Left ventricle myocardium inferior (tissue), 1 donor: ENCODE results near the gene PRKG1. TPM values are rescaled to one million over a fixed set of nuclear protein-coding genes. Genes with fewer than 3 reads are reported as not detected.

Experiments
- DNase-seq: peaks from one replicate; pipeline ENCODE4 v3.0.0-alpha.2; 2020
- H3K27ac ChIP-seq: fragments of 200-600 bp; replicated peaks from 2 replicates; pipeline ENCODE4 v1.8.0; 2021
- H3K27me3 ChIP-seq: fragments of 200-600 bp; 2 replicates; pipeline ENCODE4 v1.8.0; 2021; ENCODE audit warnings: low read depth
- H3K36me3 ChIP-seq: fragments of 200-600 bp; 2 replicates; pipeline ENCODE4 v1.8.0; 2021
- H3K4me1 ChIP-seq: fragments of 200-600 bp; 2 replicates; pipeline ENCODE4 v1.8.0; 2021
- H3K4me3 ChIP-seq: fragments of 200-600 bp; 2 replicates; pipeline ENCODE4 v1.8.0; 2021; ENCODE audit warnings: mild to moderate bottlenecking, moderate library complexity
- H3K9me3 ChIP-seq: fragments of 200-600 bp; replicated peaks from 2 replicates; pipeline ENCODE4 v1.8.0; 2021
- CTCF ChIP-seq: fragments of 200-600 bp; IDR thresholded peaks from 2 replicates; pipeline ENCODE4 v1.8.0; 2021; ENCODE audit warnings: antibody characterized with exemption, mild to moderate bottlenecking, borderline replicate concordance
- intact Hi-C: fragments of 100-400 bp; cut with micrococcal nuclease; formaldehyde crosslinking; loops from one replicate; pipeline ENCODE4 v1.11.0; 2022
- total RNA-seq: library from RNA; stranded (reverse); fragmentation: NEBNext Ultra II Directional; extraction: Animal tissue kit (Norgen Biotek cat#: 25700); gene quantifications from one replicate; pipeline ENCODE4 v1.2.1, GENCODE V29; 2021
- donor health status: DM: no; HTN: yes; CAD: no; lungs with severe emphysema.

PRKG1 gene
- total RNA-seq, 1 donor from 2014 or later: 38.9 TPM

GRCh38 chr10:51314481-51314880 is 240.2 kb downstream of the PRKG1 start:
- no peak for DNase-seq
- Histone ChIP-seq H3K4me1 (peaks cover 39% of the 10 kb centered on the region), H3K9me3 (no peaks in the 10 kb centered on the region), H3K36me3 (no peaks in the 10 kb centered on the region), H3K4me3 (no peak overlapping the region), H3K27me3 (no peaks in the 10 kb centered on the region), H3K27ac (no peak overlapping the region)
- intact Hi-C loops: no loop called here
- TF ChIP-seq CTCF: no peak

- H3K27ac ChIP-seq: peak overlapping the region; percentile 5
- H3K4me3 ChIP-seq: no peak overlapping the region
- no peaks in the 10 kb centered on the region for H3K27me3 ChIP-seq
- peaks cover 38% of the 10 kb centered on the region for H3K4me1 ChIP-seq
- no peak for TF ChIP-seq CTCF
- no peak for DNase-seq
- H3K9me3 ChIP-seq: no peaks in the 10 kb centered on the region
- no peaks in the 10 kb centered on the region for H3K36me3 ChIP-seq
- intact Hi-C loops: no loop called here
Observed at GRCh38 chr10:51318399-51319172, 244.3 kb downstream of the PRKG1 start.

DNA sequence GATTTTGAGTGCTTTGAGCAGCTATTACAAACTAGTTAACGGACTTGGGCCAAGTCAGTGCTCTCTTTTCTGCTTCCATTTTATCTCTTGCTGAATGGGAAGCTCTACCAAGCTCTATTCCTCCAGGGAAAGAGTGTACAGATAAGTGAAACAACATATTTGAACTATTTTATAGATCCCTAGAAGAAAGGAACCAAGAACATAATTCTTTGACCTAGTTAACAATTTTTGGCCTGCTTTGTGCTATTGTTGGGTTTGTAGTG is 244.8 kb downstream of the PRKG1 start:
- Histone ChIP-seq H3K9me3 (no peaks in the 10 kb centered on the region), H3K4me3 (no peak overlapping the region), H3K4me1 (peaks cover 33% of the 10 kb centered on the region), H3K27ac (peak overlapping the region; percentile 5), H3K27me3 (no peaks in the 10 kb centered on the region), H3K36me3 (no peaks in the 10 kb centered on the region)
- intact Hi-C loops: no loop called here
- DNase-seq: no peak
- no peak for TF ChIP-seq CTCF

DNA sequence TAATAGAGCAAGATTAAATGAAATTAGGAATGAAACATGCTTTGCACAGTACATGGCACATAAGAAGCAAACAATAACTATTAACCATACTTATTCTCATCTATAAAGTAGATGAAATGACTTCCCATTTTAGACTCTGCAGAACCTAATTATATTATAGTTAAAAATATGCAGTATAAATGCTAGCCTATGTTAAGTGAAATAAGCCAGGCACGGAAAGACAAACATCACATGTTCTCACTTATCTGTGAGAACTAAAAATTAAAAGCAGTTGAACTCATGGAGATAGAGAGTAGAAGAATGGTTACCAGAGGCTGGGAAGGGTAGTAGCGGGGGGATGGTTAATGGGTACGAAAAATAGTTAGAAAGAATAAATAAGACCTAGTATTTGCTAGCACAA is 247.0 kb downstream of the PRKG1 start:
- Histone ChIP-seq H3K27ac (peak overlapping the region; percentile 24), H3K27me3 (no peaks in the 10 kb centered on the region), H3K4me1 (peaks cover 29% of the 10 kb centered on the region), H3K36me3 (no peaks in the 10 kb centered on the region), H3K9me3 (no peaks in the 10 kb centered on the region), H3K4me3 (no peak overlapping the region)
- intact Hi-C loops: no loop called here
- no peak for DNase-seq
- no peak for TF ChIP-seq CTCF

DNA sequence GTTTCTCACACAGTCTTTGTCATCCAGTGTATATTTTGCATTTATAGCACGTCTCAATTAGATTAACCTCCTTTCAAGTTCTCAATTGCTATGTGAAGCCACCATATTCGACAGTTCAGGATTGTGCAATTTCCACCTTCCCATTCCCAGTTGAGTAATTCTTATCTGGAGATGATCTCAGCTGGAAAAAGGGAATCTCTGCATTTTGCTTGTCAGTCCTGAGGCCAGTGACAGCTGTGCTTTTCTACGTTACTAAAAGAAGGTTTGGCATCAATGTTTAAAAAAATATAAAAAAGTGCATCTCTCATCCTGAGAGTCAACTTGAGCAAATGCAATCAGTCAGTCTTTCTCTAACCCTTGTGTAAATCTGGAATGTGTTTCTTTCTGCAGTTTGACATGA is 247.7 kb downstream of the PRKG1 start:
- Histone ChIP-seq H3K36me3 (no peaks in the 10 kb centered on the region), H3K9me3 (no peaks in the 10 kb centered on the region), H3K27me3 (no peaks in the 10 kb centered on the region), H3K4me3 (no peak overlapping the region), H3K4me1 (peaks cover 29% of the 10 kb centered on the region), H3K27ac (peak overlapping the region; percentile 24)
- TF ChIP-seq CTCF: no peak
- intact Hi-C loops: no loop called here
- no peak for DNase-seq
